ENCODE data around the gene C1QTNF3. TPM values are rescaled to one million over a fixed set of nuclear protein-coding genes. Genes with fewer than 3 reads are reported as not detected.
"Not testable (repeated sequence)": the region's sequence is repeated elsewhere in the genome, so short reads cannot be mapped to it uniquely, and the experiment has no call there.

The C1QTNF3 gene
- total and polyA plus RNA-seq, 12 donors = 0.51 to 6.3 (median 1.3) TPM

GRCh38 chr5:34034534-34035327 lies 8.3 kb downstream of the C1QTNF3 start:
- ATAC-seq (no peak), DNase-seq (no peak)
- Histone ChIP-seq H3K4me3 (no peak overlapping the region), H3K9me3 (no peaks in the 10 kb centered on the region), H3K27me3 (no peaks in the 10 kb centered on the region), H3K4me1 (peaks cover 0 to 13% (median 5%) of the 10 kb centered on the region in 9 donors), H3K27ac (no peak overlapping the region), H3K36me3 (peaks cover 0 to 24% (median 0%) of the 10 kb centered on the region in 9 donors)
- 96 to 100% methylated on average over 4 of the region's 4 CpGs for WGBS, 2 donors
- intact Hi-C loops (cut with DNase I) = no loop called here
- TF ChIP-seq, protein P1, sequence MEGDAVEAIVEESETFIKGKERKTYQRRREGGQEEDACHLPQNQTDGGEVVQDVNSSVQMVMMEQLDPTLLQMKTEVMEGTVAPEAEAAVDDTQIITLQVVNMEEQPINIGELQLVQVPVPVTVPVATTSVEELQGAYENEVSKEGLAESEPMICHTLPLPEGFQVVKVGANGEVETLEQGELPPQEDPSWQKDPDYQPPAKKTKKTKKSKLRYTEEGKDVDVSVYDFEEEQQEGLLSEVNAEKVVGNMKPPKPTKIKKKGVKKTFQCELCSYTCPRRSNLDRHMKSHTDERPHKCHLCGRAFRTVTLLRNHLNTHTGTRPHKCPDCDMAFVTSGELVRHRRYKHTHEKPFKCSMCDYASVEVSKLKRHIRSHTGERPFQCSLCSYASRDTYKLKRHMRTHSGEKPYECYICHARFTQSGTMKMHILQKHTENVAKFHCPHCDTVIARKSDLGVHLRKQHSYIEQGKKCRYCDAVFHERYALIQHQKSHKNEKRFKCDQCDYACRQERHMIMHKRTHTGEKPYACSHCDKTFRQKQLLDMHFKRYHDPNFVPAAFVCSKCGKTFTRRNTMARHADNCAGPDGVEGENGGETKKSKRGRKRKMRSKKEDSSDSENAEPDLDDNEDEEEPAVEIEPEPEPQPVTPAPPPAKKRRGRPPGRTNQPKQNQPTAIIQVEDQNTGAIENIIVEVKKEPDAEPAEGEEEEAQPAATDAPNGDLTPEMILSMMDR (IDR thresholded peaks at IDR 0.05) = no peak

- ATAC-seq = no peak
- TF ChIP-seq, protein P1 (IDR thresholded peaks at IDR 0.05) = no peak
- Histone ChIP-seq H3K9me3 (no peaks in the 10 kb centered on the region), H3K4me3 (no peak overlapping the region), H3K27ac (no peak overlapping the region), H3K27me3 (no peaks in the 10 kb centered on the region), H3K4me1 (peaks cover 0 to 7% (median 1%) of the 10 kb centered on the region in 9 donors), H3K36me3 (peaks cover 0 to 24% (median 0%) of the 10 kb centered on the region in 9 donors)
- no peak for DNase-seq
- 84 to 85% methylated on average over 3 of the region's 3 CpGs for WGBS, 2 donors
- intact Hi-C loops (cut with DNase I) = no loop called here
Measured at GRCh38 chr5:34031966-34032365, 11.0 kb downstream of the C1QTNF3 start.

DNA sequence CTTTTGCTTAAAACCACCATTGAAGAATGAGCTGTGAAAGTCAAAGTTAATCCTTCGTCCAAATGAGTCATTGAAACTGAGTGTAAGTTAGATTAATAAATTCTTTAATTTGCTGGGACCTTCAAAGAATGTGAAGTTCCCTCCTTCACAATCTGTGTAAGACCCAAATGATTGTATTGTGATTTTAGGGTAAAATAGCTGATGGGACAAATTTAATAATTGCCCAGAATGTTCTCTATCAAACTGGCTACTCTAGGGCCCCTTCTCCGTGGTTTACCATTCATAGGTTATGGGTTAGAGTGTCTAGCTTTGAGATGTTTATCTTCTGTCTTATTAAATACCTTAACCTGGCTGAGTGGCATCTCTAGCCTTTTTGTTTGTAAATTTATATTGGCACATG lies 11.9 kb downstream of the C1QTNF3 start:
- 97 to 99% methylated on average over 2 of the region's 2 CpGs for WGBS, 2 donors
- intact Hi-C loops (cut with DNase I) = no loop called here
- Histone ChIP-seq H3K9me3 (no peaks in the 10 kb centered on the region), H3K27ac (no peak overlapping the region), H3K4me3 (no peak overlapping the region), H3K4me1 (peaks cover 0 to 3% (median 0%) of the 10 kb centered on the region in 9 donors), H3K36me3 (peaks cover 0 to 24% (median 0%) of the 10 kb centered on the region in 9 donors), H3K27me3 (no peaks in the 10 kb centered on the region)
- no peak for ATAC-seq
- TF ChIP-seq, protein P1 (IDR thresholded peaks at IDR 0.05) = no peak
- no peak for DNase-seq

GRCh38 chr5:34030585-34030984 lies 12.4 kb downstream of the C1QTNF3 start:
- H3K27ac ChIP-seq; H3K27me3 ChIP-seq; ATAC-seq; H3K9me3 ChIP-seq; intact Hi-C loops (cut with DNase I); H3K4me1 ChIP-seq; H3K4me3 ChIP-seq; DNase-seq: not testable (repeated sequence)
- 96 to 98% methylated on average over 2 of the region's 2 CpGs for WGBS, 2 donors
- H3K36me3 ChIP-seq = peaks cover 0 to 24% (median 0%) of the 10 kb centered on the region in 9 donors

DNA sequence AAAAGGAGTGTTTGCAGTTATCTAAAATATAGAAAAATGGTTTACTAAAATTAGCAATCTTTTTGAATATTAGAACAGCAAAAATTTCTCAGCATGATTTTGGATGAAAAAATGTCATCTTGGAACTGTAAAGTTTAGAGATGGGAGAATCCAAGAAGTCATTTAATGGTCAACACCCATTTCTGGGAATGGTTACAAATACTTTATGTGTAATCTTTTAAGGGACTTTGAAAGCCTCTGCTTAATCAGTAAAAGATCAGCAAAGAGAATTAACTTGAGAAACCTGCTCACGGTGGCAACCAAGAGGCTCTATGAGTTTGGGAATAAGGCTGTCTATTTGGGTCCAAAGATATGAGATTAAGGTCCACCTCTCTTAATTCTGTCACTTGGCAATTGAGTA lies 13.0 kb downstream of the C1QTNF3 start:
- H3K4me1 ChIP-seq = no peaks in the 10 kb centered on the region
- no peaks in the 10 kb centered on the region for H3K9me3 ChIP-seq
- 78 to 87% methylated on average over 1 of the region's 1 CpG for WGBS, 2 donors
- TF ChIP-seq, protein P1 (IDR thresholded peaks at IDR 0.05) = no peak
- ATAC-seq (no peak), DNase-seq (no peak)
- H3K4me3 ChIP-seq = no peak overlapping the region
- H3K27me3 ChIP-seq = no peaks in the 10 kb centered on the region
- peaks cover 0 to 21% (median 0%) of the 10 kb centered on the region in 9 donors for H3K36me3 ChIP-seq
- H3K27ac ChIP-seq = no peak overlapping the region
- intact Hi-C loops (cut with DNase I) = no loop called here

Data from heart right ventricle (tissue), 16 donors.